ENCODE measurements around the gene TTC39C. TPM values are rescaled to one million over a fixed set of nuclear protein-coding genes. Genes with fewer than 3 reads are reported as not detected.

Gene TTC39C
- total RNA-seq, 4 donors from 2014 or later, result 12.3 to 35.9 (median 24.8) TPM

DNA sequence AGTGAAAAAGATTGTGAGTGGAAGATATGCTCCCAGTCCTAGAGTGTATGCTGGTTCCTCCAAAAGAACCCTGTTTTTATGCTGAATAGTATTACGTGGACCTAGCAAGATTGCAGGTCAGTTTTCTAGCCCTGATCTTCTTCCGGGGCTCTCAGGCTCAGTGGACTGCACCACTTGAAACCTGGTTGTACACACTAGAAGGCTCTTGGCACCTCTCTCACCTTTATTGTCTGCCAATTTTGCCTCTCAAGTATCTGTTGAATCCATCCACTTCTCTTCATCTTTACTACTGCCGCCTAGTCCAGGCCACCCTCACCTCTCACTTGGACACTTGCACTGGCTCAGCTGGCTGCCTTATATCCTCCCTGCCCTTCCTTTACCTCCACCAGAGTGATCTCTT, 16.8 kb downstream of the TTC39C start:
- Histone ChIP-seq H3K4me3 (no peak overlapping the region), H3K9me3 (no peaks in the 10 kb centered on the region), H3K27ac (no peak overlapping the region), H3K36me3 (no peaks in the 10 kb centered on the region), H3K27me3 (no peaks in the 10 kb centered on the region), H3K4me1 (peaks cover 10 to 32% (median 19%) of the 10 kb centered on the region in 3 donors)
- TF ChIP-seq POLR2A (IDR thresholded peaks at IDR 0.05), result no peak
- TF ChIP-seq, protein P1, sequence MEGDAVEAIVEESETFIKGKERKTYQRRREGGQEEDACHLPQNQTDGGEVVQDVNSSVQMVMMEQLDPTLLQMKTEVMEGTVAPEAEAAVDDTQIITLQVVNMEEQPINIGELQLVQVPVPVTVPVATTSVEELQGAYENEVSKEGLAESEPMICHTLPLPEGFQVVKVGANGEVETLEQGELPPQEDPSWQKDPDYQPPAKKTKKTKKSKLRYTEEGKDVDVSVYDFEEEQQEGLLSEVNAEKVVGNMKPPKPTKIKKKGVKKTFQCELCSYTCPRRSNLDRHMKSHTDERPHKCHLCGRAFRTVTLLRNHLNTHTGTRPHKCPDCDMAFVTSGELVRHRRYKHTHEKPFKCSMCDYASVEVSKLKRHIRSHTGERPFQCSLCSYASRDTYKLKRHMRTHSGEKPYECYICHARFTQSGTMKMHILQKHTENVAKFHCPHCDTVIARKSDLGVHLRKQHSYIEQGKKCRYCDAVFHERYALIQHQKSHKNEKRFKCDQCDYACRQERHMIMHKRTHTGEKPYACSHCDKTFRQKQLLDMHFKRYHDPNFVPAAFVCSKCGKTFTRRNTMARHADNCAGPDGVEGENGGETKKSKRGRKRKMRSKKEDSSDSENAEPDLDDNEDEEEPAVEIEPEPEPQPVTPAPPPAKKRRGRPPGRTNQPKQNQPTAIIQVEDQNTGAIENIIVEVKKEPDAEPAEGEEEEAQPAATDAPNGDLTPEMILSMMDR (IDR thresholded peaks at IDR 0.05), result no peak
- WGBS, 2 donors, result 93 to 96% methylated on average over 3 of the region's 3 CpGs
- DNase-seq, result no peak
- intact Hi-C loops (cut with DNase I), result no loop called here

DNA sequence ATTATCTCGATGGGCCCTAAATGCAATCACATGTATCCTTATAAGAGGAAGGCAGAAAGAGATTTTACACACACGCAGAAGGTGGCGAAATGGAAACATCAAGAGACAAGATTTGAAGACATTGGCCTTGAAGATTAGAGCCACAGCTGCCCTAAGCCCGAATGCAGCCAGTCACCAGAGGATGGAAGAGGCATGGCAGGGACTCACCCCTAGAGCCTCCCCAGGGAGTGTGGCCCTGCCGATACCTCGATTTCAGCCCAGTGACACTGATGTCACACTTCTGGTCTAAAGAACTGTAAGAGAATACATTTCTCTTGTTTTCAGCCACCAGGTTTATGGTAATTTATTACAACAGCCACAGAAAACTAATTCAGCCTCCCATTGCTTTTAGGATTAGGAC, 17.4 kb downstream of the TTC39C start:
- no peaks in the 10 kb centered on the region for H3K9me3 ChIP-seq
- DNase-seq, result no peak
- H3K4me3 ChIP-seq, result no peak overlapping the region
- no peaks in the 10 kb centered on the region for H3K27me3 ChIP-seq
- no peak for TF ChIP-seq POLR2A (IDR thresholded peaks at IDR 0.05)
- TF ChIP-seq, protein P1 (IDR thresholded peaks at IDR 0.05), result no peak
- 91 to 97% methylated on average over 6 of the region's 6 CpGs for WGBS, 2 donors
- intact Hi-C loops (cut with DNase I), result no loop called here
- no peak overlapping the region for H3K27ac ChIP-seq
- H3K36me3 ChIP-seq, result no peaks in the 10 kb centered on the region
- H3K4me1 ChIP-seq, result peaks cover 10 to 26% (median 14%) of the 10 kb centered on the region in 3 donors

DNA sequence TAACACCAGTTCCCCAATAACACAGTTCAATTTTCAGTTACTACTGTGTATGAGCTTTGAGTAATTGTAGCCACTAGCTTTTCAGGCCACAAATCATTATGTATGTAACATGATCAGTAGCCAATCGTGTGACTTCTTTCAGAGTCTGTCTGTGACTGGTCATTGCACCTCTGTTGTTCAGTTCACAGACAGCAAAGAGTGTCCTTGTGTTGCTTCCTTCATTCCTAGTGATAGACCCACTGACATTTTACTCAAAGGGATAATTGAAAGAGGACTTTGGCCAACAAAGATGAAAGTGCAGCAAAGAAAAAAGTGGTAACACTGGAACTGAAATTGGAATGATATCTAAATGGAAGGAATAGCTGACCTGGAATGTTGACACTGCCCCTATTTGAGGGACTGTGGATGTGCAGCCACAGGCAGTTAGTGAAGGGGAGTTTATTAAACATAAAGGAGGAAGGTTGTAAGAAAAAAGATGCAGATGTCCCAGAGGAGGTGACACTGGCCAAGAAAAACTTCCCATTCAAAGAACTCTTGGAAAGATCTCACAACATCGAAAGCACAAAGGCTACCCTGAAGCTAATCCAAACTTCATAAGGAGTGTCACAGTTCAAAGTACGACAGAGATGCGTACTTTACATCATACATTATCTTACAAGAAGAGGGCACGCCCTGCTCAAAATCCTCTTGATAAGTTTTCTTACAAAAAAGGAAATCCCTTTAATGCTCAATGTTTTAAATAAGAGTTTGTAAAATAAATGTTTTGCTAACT, 19.3 kb downstream of the TTC39C start:
- intact Hi-C loops (cut with DNase I), result no loop called here
- H3K9me3 ChIP-seq, result no peaks in the 10 kb centered on the region

DNA sequence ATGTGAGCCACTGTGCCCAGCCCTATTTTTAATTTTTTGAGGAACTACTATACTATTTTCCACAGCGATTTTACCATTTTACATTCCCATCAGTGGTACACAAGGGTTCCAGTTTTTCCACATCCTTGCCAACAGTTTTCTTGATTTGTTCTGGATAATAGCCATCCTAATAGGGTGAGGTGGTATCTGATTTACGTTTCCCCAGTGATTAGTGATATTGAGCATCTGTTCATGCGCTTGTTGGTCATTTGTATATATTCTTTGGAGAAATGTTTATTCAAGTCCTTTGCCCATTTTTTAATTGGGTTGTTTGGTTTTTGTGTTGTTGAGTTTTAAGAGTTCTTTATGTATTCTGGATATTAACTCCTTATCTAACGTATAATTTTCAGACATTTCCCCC, 20.8 kb downstream of the TTC39C start:
- TF ChIP-seq, protein P1 (IDR thresholded peaks at IDR 0.05), result no peak
- no peak for TF ChIP-seq POLR2A (IDR thresholded peaks at IDR 0.05)
- intact Hi-C loops (cut with DNase I), result no loop called here
- Histone ChIP-seq H3K4me1 (peaks cover 0 to 8% (median 0%) of the 10 kb centered on the region in 3 donors), H3K27ac (no peak overlapping the region), H3K36me3 (peaks cover 0 to 4% (median 0%) of the 10 kb centered on the region in 3 donors), H3K4me3 (no peak overlapping the region), H3K27me3 (no peaks in the 10 kb centered on the region), H3K9me3 (no peaks in the 10 kb centered on the region)
- DNase-seq, result no peak
- 86 to 93% methylated on average over 4 of the region's 4 CpGs for WGBS, 2 donors

More for the DNA sequence above, 19.3 kb downstream of the TTC39C start:
- Histone ChIP-seq H3K4me3 (no peak overlapping the region), H3K36me3 (peaks cover 0 to 4% (median 0%) of the 10 kb centered on the region in 3 donors), H3K27me3 (no peaks in the 10 kb centered on the region), H3K27ac (no peak overlapping the region), H3K4me1 (peaks cover 0 to 8% (median 4%) of the 10 kb centered on the region in 3 donors)
- TF ChIP-seq POLR2A (IDR thresholded peaks at IDR 0.05), result no peak
- TF ChIP-seq, protein P1 (IDR thresholded peaks at IDR 0.05), result no peak
- DNase-seq, result no peak
- 67 to 70% methylated on average over 5 of the region's 5 CpGs for WGBS, 2 donors

DNA sequence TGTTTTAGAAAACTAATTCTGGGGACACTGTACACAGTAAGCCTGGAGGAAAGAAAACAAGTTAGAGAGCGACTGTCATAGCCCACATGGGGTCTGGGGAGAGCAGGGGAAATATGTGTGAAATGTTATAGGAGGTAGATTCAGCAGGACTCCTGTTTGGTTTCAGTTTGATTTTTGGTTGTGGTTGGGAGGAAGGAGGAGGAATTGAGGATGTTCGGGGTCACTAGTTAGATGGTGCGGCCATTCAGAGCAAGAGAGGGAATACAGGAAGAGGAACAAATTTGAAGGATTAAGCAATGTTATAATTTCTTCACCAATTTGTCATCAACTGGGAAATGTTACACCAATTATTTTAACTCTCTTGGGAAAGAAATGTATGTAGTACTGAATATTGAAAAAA, 25.1 kb downstream of the TTC39C start:
- DNase-seq, result no peak
- intact Hi-C loops (cut with DNase I), result no loop called here
- TF ChIP-seq POLR2A (IDR thresholded peaks at IDR 0.05), result no peak
- TF ChIP-seq, protein P1 (IDR thresholded peaks at IDR 0.05), result no peak
- no peaks in the 10 kb centered on the region for H3K27me3 ChIP-seq
- WGBS, 2 donors, result 71 to 87% methylated on average over 3 of the region's 3 CpGs
- H3K4me1 ChIP-seq, result no peaks in the 10 kb centered on the region
- H3K36me3 ChIP-seq, result peaks cover 0 to 4% (median 0%) of the 10 kb centered on the region in 3 donors
- no peaks in the 10 kb centered on the region for H3K9me3 ChIP-seq
- no peak overlapping the region for H3K4me3 ChIP-seq
- H3K27ac ChIP-seq, result no peak overlapping the region

All from esophagus squamous epithelium (tissue), 5 donors.